Urinary bladder (tissue), 4 donors: ENCODE results near the gene SC5D. TPM values are rescaled to one million over a fixed set of nuclear protein-coding genes. Genes with fewer than 3 reads are reported as not detected.

Experiments used
- DNase-seq: peaks from one replicate; pipeline ENCODE4 v3.0.0-alpha.2; 2015; ENCODE audit errors: extremely low spot score
- H3K27ac ChIP-seq: one replicate; pipeline ENCODE4 v1.5.1; 2013; ENCODE audit warnings: low read depth, mild to moderate bottlenecking, moderate library complexity
- H3K36me3 ChIP-seq: one replicate; pipeline ENCODE4 v1.6.1; 2013; ENCODE audit warnings: mild to moderate bottlenecking, moderate library complexity; ENCODE audit not compliant: insufficient read depth
- H3K4me1 ChIP-seq: one replicate; pipeline ENCODE4 v1.6.1; 2013; ENCODE audit warnings: mild to moderate bottlenecking, moderate library complexity; ENCODE audit not compliant: insufficient read depth
- H3K4me3 ChIP-seq: one replicate; pipeline ENCODE4 v1.5.1; 2013; ENCODE audit warnings: low read depth, low read length
- WGBS: extraction: QIAGEN DNeasy Blood & Tissue Kit; methylation state at CpG from one replicate; pipeline ENCODE4 v1.1.7; 2013; 5-methylcytosine and 5-hydroxymethylcytosine counted together
- polyA plus RNA-seq: library from polyadenylated mRNA; stranded (reverse); fragments of 200-250 nt; gene quantifications from one replicate; pipeline ENCODE4 v1.2.3, GENCODE V29; 2013
- total RNA-seq: library from RNA; depleted of rRNA; stranded (reverse); fragments of >200 nt; gene quantifications from one replicate; pipeline ENCODE4 v1.2.3, GENCODE V29; 2014
- donor health status: healthy with polysubstance abuse.
- donor health status: healthy.

The SC5D gene
- total and polyA plus RNA-seq, 2 donors: 27.8 to 77.1 TPM

GRCh38 chr11:121300313-121300971 is 7.9 kb downstream of the SC5D start:
- no peaks in the 10 kb centered on the region for H3K4me1 ChIP-seq
- no peaks in the 10 kb centered on the region for H3K36me3 ChIP-seq
- no peak overlapping the region for H3K4me3 ChIP-seq
- H3K27ac ChIP-seq: no peak overlapping the region
- no peak for DNase-seq
- WGBS: 95% methylated on average over 2 of the region's 2 CpGs

GRCh38 chr11:121300972-121301699 is 8.6 kb downstream of the SC5D start:
- no peaks in the 10 kb centered on the region for H3K4me1 ChIP-seq
- no peak overlapping the region for H3K4me3 ChIP-seq
- WGBS: 67% methylated on average over 3 of the region's 3 CpGs
- H3K36me3 ChIP-seq: no peaks in the 10 kb centered on the region
- no peak for DNase-seq
- no peak overlapping the region for H3K27ac ChIP-seq

GRCh38 chr11:121304759-121305158 is 12.2 kb downstream of the SC5D start:
- no peaks in the 10 kb centered on the region for H3K36me3 ChIP-seq
- WGBS: 92% methylated on average over 1 of the region's 1 CpG
- DNase-seq: no peak

GRCh38 chr11:121308816-121309215 is 16.2 kb downstream of the SC5D start:
- WGBS: 95% methylated on average over 3 of the region's 3 CpGs

More at GRCh38 chr11:121304759-121305158, 12.2 kb downstream of the SC5D start:
- Histone ChIP-seq H3K27ac (no peak overlapping the region), H3K4me1 (no peaks in the 10 kb centered on the region), H3K4me3 (no peak overlapping the region)

GRCh38 chr11:121309688-121310087 is 17.1 kb downstream of the SC5D start:
- H3K36me3 ChIP-seq: no peaks in the 10 kb centered on the region
- peaks cover under 1% of the 10 kb centered on the region for H3K4me1 ChIP-seq
- DNase-seq: no peak
- WGBS: 90% methylated on average over 4 of the region's 4 CpGs
- H3K27ac ChIP-seq: no peak overlapping the region
- no peak overlapping the region for H3K4me3 ChIP-seq

More at GRCh38 chr11:121308816-121309215, 16.2 kb downstream of the SC5D start:
- no peak overlapping the region for H3K4me3 ChIP-seq
- H3K4me1 ChIP-seq: no peaks in the 10 kb centered on the region
- no peaks in the 10 kb centered on the region for H3K36me3 ChIP-seq
- no peak for DNase-seq
- H3K27ac ChIP-seq: no peak overlapping the region

- Histone ChIP-seq H3K27ac (no peak overlapping the region), H3K36me3 (no peaks in the 10 kb centered on the region), H3K4me1 (peaks cover 1% of the 10 kb centered on the region), H3K4me3 (no peak overlapping the region)
- no peak for DNase-seq
- 95% methylated on average over 1 of the region's 1 CpG for WGBS
Measured at GRCh38 chr11:121310908-121311307, 18.3 kb downstream of the SC5D start.

- peaks cover 1% of the 10 kb centered on the region for H3K4me1 ChIP-seq
- H3K4me3 ChIP-seq: no peak overlapping the region
- no peak overlapping the region for H3K27ac ChIP-seq
- no peaks in the 10 kb centered on the region for H3K36me3 ChIP-seq
- no peak for DNase-seq
Measured at GRCh38 chr11:121311373-121311772, 18.8 kb downstream of the SC5D start.

GRCh38 chr11:121312483-121312882 is 19.9 kb downstream of the SC5D start:
- H3K4me1 ChIP-seq: peaks cover 1% of the 10 kb centered on the region
- 67% methylated on average over 2 of the region's 2 CpGs for WGBS

GRCh38 chr11:121318848-121319834 is 26.6 kb downstream of the SC5D start:
- H3K4me3 ChIP-seq: no peak overlapping the region
- no peak overlapping the region for H3K27ac ChIP-seq
- 27% methylated on average over 7 of the region's 7 CpGs for WGBS
- peaks cover 1% of the 10 kb centered on the region for H3K4me1 ChIP-seq
- no peaks in the 10 kb centered on the region for H3K36me3 ChIP-seq
- peak; percentile 31 for DNase-seq

More at GRCh38 chr11:121312483-121312882, 19.9 kb downstream of the SC5D start:
- no peak overlapping the region for H3K27ac ChIP-seq
- no peak for DNase-seq
- no peaks in the 10 kb centered on the region for H3K36me3 ChIP-seq
- no peak overlapping the region for H3K4me3 ChIP-seq

GRCh38 chr11:121321614-121322243 is 29.2 kb downstream of the SC5D start:
- no peak for DNase-seq
- Histone ChIP-seq H3K4me1 (no peaks in the 10 kb centered on the region), H3K36me3 (no peaks in the 10 kb centered on the region), H3K27ac (no peak overlapping the region), H3K4me3 (no peak overlapping the region)
- 43% methylated on average over 7 of the region's 7 CpGs for WGBS

GRCh38 chr11:121323046-121323607 is 30.6 kb downstream of the SC5D start:
- Histone ChIP-seq H3K27ac (no peak overlapping the region), H3K4me3 (no peak overlapping the region), H3K4me1 (no peaks in the 10 kb centered on the region), H3K36me3 (no peaks in the 10 kb centered on the region)
- no peak for DNase-seq
- WGBS: 75% methylated on average over 6 of the region's 6 CpGs

GRCh38 chr11:121326230-121326629 is 33.7 kb downstream of the SC5D start:
- H3K27ac ChIP-seq: no peak overlapping the region

GRCh38 chr11:121327553-121327952 is 35.0 kb downstream of the SC5D start:
- Histone ChIP-seq H3K4me1 (no peaks in the 10 kb centered on the region), H3K27ac (no peak overlapping the region), H3K4me3 (no peak overlapping the region), H3K36me3 (no peaks in the 10 kb centered on the region)
- 70% methylated on average over 1 of the region's 1 CpG for WGBS
- no peak for DNase-seq

More at GRCh38 chr11:121326230-121326629, 33.7 kb downstream of the SC5D start:
- Histone ChIP-seq H3K4me1 (no peaks in the 10 kb centered on the region), H3K36me3 (no peaks in the 10 kb centered on the region), H3K4me3 (no peak overlapping the region)
- WGBS: 72% methylated on average over 4 of the region's 4 CpGs
- no peak for DNase-seq
